Uterus (tissue), 4 donors: ENCODE results near the gene TBP. TPM values are rescaled to one million over a fixed set of nuclear protein-coding genes. Genes with fewer than 3 reads are reported as not detected.
"Not testable (repeated sequence)": the region's sequence is repeated elsewhere in the genome, so short reads cannot be mapped to it uniquely, and the experiment has no call there.

Experiments used
- DNase-seq, 2 donors: peaks; one replicate each; pipeline ENCODE4 v3.0.0-alpha.2; 2019 to 2020
- H3K27ac ChIP-seq, 2 donors: fragments of 200-600 bp; sonication (generic); 1 replicate in 1 of 2; 2 replicates in 1 of 2; pipeline ENCODE4 v1.5.1; 2016 to 2018
- H3K27me3 ChIP-seq, 2 donors: fragments of 200-600 bp; sonication (generic); one replicate each; pipeline ENCODE4 v1.5.1; 2018 to 2019; ENCODE audit warnings: control low read depth in 1 of 2
- H3K36me3 ChIP-seq, 2 donors: fragments of 200-600 bp; sonication (generic); one replicate each; pipeline ENCODE4 v1.5.1; 2019; ENCODE audit warnings: control low read depth in 1 of 2
- H3K4me1 ChIP-seq, 2 donors: fragments of 200-600 bp; sonication (generic); one replicate each; pipeline ENCODE4 v1.5.1; 2018 to 2019; ENCODE audit warnings: control low read depth in 1 of 2
- H3K4me3 ChIP-seq, 2 donors: fragments of 200-600 bp; sonication (generic); 1 replicate in 1 of 2; 2 replicates in 1 of 2; pipeline ENCODE4 v1.5.1; 2018 to 2019; ENCODE audit warnings: mild to moderate bottlenecking in 1 of 2
- H3K9me3 ChIP-seq, 2 donors: fragments of 200-600 bp; sonication (generic); one replicate each; pipeline ENCODE4 v1.5.1; 2019; ENCODE audit warnings: control low read depth in 1 of 2
- CTCF ChIP-seq, 4 experiments: fragments of 200-600 bp in 2 of 4; fragments of 450-650 bp in 2 of 4; sonication (generic) in 2 of 4; IDR thresholded peaks; one replicate each; pipeline ENCODE4 v1.5.1; 2016 to 2019; ENCODE audit warnings: antibody characterized with exemption in 4 of 4, mild to moderate bottlenecking in 2 of 4, moderate library complexity in 1 of 4
- POLR2A ChIP-seq, 2 donors: fragments of 450-650 bp; IDR thresholded peaks; one replicate each; pipeline ENCODE4 v1.6.1; 2016; ENCODE audit warnings: antibody characterized with exemption in 2 of 2, mild to moderate bottlenecking in 1 of 2, moderate library complexity in 1 of 2
- intact Hi-C: fragments of 100-400 bp; cut with DNase I; formaldehyde crosslinking; loops from one replicate; pipeline ENCODE4 v1.15.1; 2023; ENCODE audit warnings: low total_unique reads
- total RNA-seq, 4 donors: library from RNA; depleted of rRNA in 3 of 4; stranded (reverse); fragments of >200 nt in 3 of 4; gene quantifications; one replicate each; pipeline versions ENCODE4 v1.1.0 to v1.2.4, GENCODE V29; 2014 to 2023
- donor health status: DM: yes; HTN: yes; CAD: no.

The TBP gene
- total RNA-seq, result 10 to 100 TPM in 3 of 4 donors, 1 to 10 TPM in 1; 1.8 to 50.6 (median 16.3) TPM

- peak in 1 of 4 experiments; percentile 33 for TF ChIP-seq CTCF (IDR thresholded peaks at IDR 0.05)
- TF ChIP-seq POLR2A (IDR thresholded peaks at IDR 0.05), result peak; percentile 25 to 50
- peak within 1 kb of the TSS; percentile 71 to 83 for H3K4me3 ChIP-seq
- H3K27ac ChIP-seq, result peak within 1 kb of the TSS; percentile 89 to 90
- no peaks in the 10 kb centered on the region for H3K36me3 ChIP-seq
- intact Hi-C loops, result no loop called here
- peak; percentile 97 to 98 for DNase-seq
- H3K27me3 ChIP-seq, result no peaks in the 10 kb centered on the region
- peaks cover 4 to 14% of the 10 kb centered on the region in 2 donors for H3K4me1 ChIP-seq
- H3K9me3 ChIP-seq, result no peaks in the 10 kb centered on the region
Measured at GRCh38 chr6:170554013-170554795, at the start of gene TBP. TBP (plus strand) TSS chr6:170554369; CDS start chr6:170557030, 2,661 bp downstream.

GRCh38 chr6:170504479-170504878, 49.7 kb upstream of the TBP start:
- intact Hi-C loops, result no loop called here
- no peak for DNase-seq
- no peaks in the 10 kb centered on the region for H3K27me3 ChIP-seq
- peaks cover 0 to 4% of the 10 kb centered on the region in 2 donors for H3K9me3 ChIP-seq
- TF ChIP-seq CTCF (IDR thresholded peaks at IDR 0.05), result no peak
- no peak for TF ChIP-seq POLR2A (IDR thresholded peaks at IDR 0.05)
- no peak overlapping the region for H3K27ac ChIP-seq
- H3K36me3 ChIP-seq, result no peaks in the 10 kb centered on the region
- H3K4me3 ChIP-seq, result no peak overlapping the region
- no peaks in the 10 kb centered on the region for H3K4me1 ChIP-seq

- DNase-seq, result no peak
- intact Hi-C loops, result no loop called here
- no peak overlapping the region for H3K4me3 ChIP-seq
- no peaks in the 10 kb centered on the region for H3K4me1 ChIP-seq
- peaks cover 0 to 4% of the 10 kb centered on the region in 2 donors for H3K9me3 ChIP-seq
- TF ChIP-seq POLR2A (IDR thresholded peaks at IDR 0.05) (no peak), CTCF (IDR thresholded peaks at IDR 0.05) (no peak)
- no peaks in the 10 kb centered on the region for H3K27me3 ChIP-seq
- no peak overlapping the region for H3K27ac ChIP-seq
- H3K36me3 ChIP-seq, result no peaks in the 10 kb centered on the region
Measured at GRCh38 chr6:170505306-170505705, 48.9 kb upstream of the TBP start.

GRCh38 chr6:170506446-170506845, 47.7 kb upstream of the TBP start:
- no peaks in the 10 kb centered on the region for H3K36me3 ChIP-seq
- no peak overlapping the region for H3K4me3 ChIP-seq
- intact Hi-C loops, result no loop called here
- H3K4me1 ChIP-seq, result no peaks in the 10 kb centered on the region
- no peaks in the 10 kb centered on the region for H3K27me3 ChIP-seq
- no peak overlapping the region for H3K27ac ChIP-seq
- H3K9me3 ChIP-seq, result peaks cover 0 to 4% of the 10 kb centered on the region in 2 donors
- no peak for TF ChIP-seq CTCF (IDR thresholded peaks at IDR 0.05)
- DNase-seq, result no peak

- intact Hi-C loops, H3K9me3 ChIP-seq, H3K27ac ChIP-seq, H3K4me3 ChIP-seq, H3K27me3 ChIP-seq, H3K4me1 ChIP-seq, DNase-seq, H3K36me3 ChIP-seq: not testable (repeated sequence)
Measured at GRCh38 chr6:170507728-170508127, 46.4 kb upstream of the TBP start.

GRCh38 chr6:170508275-170508674, 45.9 kb upstream of the TBP start:
- H3K27ac ChIP-seq, H3K9me3 ChIP-seq, H3K4me3 ChIP-seq, H3K36me3 ChIP-seq, H3K4me1 ChIP-seq, intact Hi-C loops, H3K27me3 ChIP-seq, DNase-seq: not testable (repeated sequence)

GRCh38 chr6:170508892-170509722, 45.1 kb upstream of the TBP start:
- H3K27ac ChIP-seq, H3K27me3 ChIP-seq, DNase-seq, H3K9me3 ChIP-seq, H3K4me3 ChIP-seq, H3K4me1 ChIP-seq, H3K36me3 ChIP-seq, intact Hi-C loops: not testable (repeated sequence)
